Caco-2 (cell line): ENCODE measurements around the gene NRL. TPM values are rescaled to one million over a fixed set of nuclear protein-coding genes. Genes with fewer than 3 reads are reported as not detected.

ENCODE experiments used
- BruUV-seq: library from RNA; stranded (reverse); fragments of 400-500 nt; replicated peaks from 2 replicates; lab custom pipeline; 2021; lab: Mats Ljungman, UMichigan
- CTCF ChIA-PET: fragments of 300-600 bp; sonication (Branson Sonifier 250); formaldehyde crosslinking; loops from one replicate; lab custom pipeline; 2022; ENCODE audit warnings: antibody characterized with exemption; lab: Charles Lee
- POLR2A ChIA-PET: fragments of 300-600 bp; sonication (Branson Sonifier 250); formaldehyde crosslinking; loops from one replicate; lab custom pipeline; 2022; ENCODE audit warnings: antibody characterized with exemption; lab: Charles Lee
- DNase-seq, 2 experiments: peaks; one replicate each; pipeline versions ENCODE4 v3.0.0 to v3.0.0-alpha.2; 2020 to 2022
- H3K27me3 ChIP-seq: replicated peaks from 2 replicates; pipeline ENCODE4 v1.6.0; 2011; ENCODE audit warnings: low read length; ENCODE audit not compliant: control insufficient read depth, insufficient read depth
- H3K36me3 ChIP-seq: 2 replicates; pipeline ENCODE4 v1.5.1; 2011; ENCODE audit warnings: low read length; ENCODE audit not compliant: control insufficient read depth, insufficient read depth
- H3K4me1 ChIP-seq: fragments of 250-450 bp; sonication (Bioruptor Pico); 2 replicates; pipeline ENCODE4 v1.5.1; 2020; ENCODE audit warnings: mild to moderate bottlenecking
- H3K4me3 ChIP-seq: 2 replicates; pipeline ENCODE4 v1.5.1; 2011; ENCODE audit warnings: low read depth, mild to moderate bottlenecking, control low read depth, low read length
- H3K9me3 ChIP-seq: fragments of 250-450 bp; sonication (Bioruptor Pico); 2 replicates; pipeline ENCODE4 v1.5.1; 2020; ENCODE audit warnings: mild to moderate bottlenecking, moderate library complexity
- H3K27ac Mint-ChIP-seq: one replicate; pipeline ENCODE4 v1.8.0; 2022; ENCODE audit warnings: mixed read lengths; ENCODE audit not compliant: unreplicated experiment
- H3K27me3 Mint-ChIP-seq: one replicate; pipeline ENCODE4 v1.8.0; 2022; ENCODE audit warnings: mixed read lengths; ENCODE audit not compliant: insufficient read depth, unreplicated experiment
- H3K36me3 Mint-ChIP-seq: one replicate; pipeline ENCODE4 v1.8.0; 2022; ENCODE audit warnings: mild to moderate bottlenecking, mixed read lengths; ENCODE audit not compliant: insufficient read depth, unreplicated experiment
- H3K4me1 Mint-ChIP-seq: one replicate; pipeline ENCODE4 v1.8.0; 2022; ENCODE audit warnings: low read depth, mixed read lengths; ENCODE audit not compliant: unreplicated experiment
- H3K4me3 Mint-ChIP-seq: one replicate; pipeline ENCODE4 v1.8.0; 2022; ENCODE audit warnings: mild to moderate bottlenecking, moderate library complexity, mixed read lengths; ENCODE audit not compliant: unreplicated experiment
- H3K9me3 Mint-ChIP-seq: one replicate; pipeline ENCODE4 v1.8.0; 2022; ENCODE audit warnings: mixed read lengths; ENCODE audit not compliant: unreplicated experiment
- intact Hi-C: fragments of 100-400 bp; cut with micrococcal nuclease; formaldehyde crosslinking; loops from one replicate; pipeline ENCODE4 v1.10.0; 2022; ENCODE audit not compliant: unreplicated experiment
- total RNA-seq: library from RNA; stranded (reverse); gene quantifications from 2 replicates; pipeline ENCODE4 v1.2.3, GENCODE V29; 2022
- TF ChIP-seq, protein P1 (sequence below), 2 experiments: fragments of 200-600 bp in 1 of 2; IDR thresholded peaks; 1 replicate in 1 of 2; 2 replicates in 1 of 2; pipeline versions ENCODE4 v1.5.1 to v1.8.0; 2011 to 2022; ENCODE audit warnings: antibody characterized with exemption in 1 of 2, control low read depth in 1 of 2, inconsistent platforms in 1 of 2, low read depth in 1 of 2, low read length in 1 of 2, mild to moderate bottlenecking in 1 of 2, moderate library complexity in 1 of 2; ENCODE audit not compliant: insufficient read depth in 1 of 2, severe bottlenecking in 1 of 2, unreplicated experiment in 1 of 2

NRL gene
- total RNA-seq, 1 experiment from 2014 or later: 2.1 TPM

DNA sequence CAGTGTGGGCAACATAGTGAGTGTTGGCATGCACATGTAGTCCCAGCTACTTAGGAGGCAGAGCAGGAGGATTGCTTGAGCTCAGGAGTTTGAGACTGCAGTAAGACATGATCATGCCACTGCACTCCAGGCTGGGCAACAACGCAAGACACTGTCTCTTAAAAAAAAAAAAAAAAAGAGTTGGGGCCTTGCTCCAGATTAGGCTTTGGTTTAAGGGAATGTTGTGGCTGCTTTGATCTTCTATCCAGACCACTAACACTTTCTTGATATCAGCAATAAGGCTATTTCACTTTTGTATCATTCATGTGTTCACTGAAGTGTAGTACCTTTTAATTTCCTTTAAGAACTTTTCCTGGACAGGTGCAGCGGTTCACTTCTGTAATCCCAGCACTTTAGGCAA is 12.9 kb upstream of the NRL start:
- no TSS peak for BruUV-seq
- no peaks in the 10 kb centered on the region for H3K27me3 ChIP-seq
- no peaks in the 10 kb centered on the region for H3K9me3 Mint-ChIP-seq
- ChIA-PET POLR2A (no interaction called here), CTCF (interaction anchor here (0.6 kb wide), 1 partner anchor 195 kb away, joined by 6 read pairs; no protein-coding TSS in a partner anchor)
- no peak overlapping the region for H3K4me3 ChIP-seq
- no peak overlapping the region for H3K27ac Mint-ChIP-seq
- H3K4me3 Mint-ChIP-seq: no peak overlapping the region
- H3K27me3 Mint-ChIP-seq: no peaks in the 10 kb centered on the region
- no peaks in the 10 kb centered on the region for H3K4me1 ChIP-seq
- H3K4me1 Mint-ChIP-seq: no peaks in the 10 kb centered on the region
- DNase-seq: no peak
- TF ChIP-seq, protein P1, sequence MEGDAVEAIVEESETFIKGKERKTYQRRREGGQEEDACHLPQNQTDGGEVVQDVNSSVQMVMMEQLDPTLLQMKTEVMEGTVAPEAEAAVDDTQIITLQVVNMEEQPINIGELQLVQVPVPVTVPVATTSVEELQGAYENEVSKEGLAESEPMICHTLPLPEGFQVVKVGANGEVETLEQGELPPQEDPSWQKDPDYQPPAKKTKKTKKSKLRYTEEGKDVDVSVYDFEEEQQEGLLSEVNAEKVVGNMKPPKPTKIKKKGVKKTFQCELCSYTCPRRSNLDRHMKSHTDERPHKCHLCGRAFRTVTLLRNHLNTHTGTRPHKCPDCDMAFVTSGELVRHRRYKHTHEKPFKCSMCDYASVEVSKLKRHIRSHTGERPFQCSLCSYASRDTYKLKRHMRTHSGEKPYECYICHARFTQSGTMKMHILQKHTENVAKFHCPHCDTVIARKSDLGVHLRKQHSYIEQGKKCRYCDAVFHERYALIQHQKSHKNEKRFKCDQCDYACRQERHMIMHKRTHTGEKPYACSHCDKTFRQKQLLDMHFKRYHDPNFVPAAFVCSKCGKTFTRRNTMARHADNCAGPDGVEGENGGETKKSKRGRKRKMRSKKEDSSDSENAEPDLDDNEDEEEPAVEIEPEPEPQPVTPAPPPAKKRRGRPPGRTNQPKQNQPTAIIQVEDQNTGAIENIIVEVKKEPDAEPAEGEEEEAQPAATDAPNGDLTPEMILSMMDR (IDR thresholded peaks at IDR 0.05; ENCODE audit: insufficient read depth in 1 of 2, low read depth in 1 of 2, low read length in 1 of 2, severe bottlenecking in 1 of 2, unreplicated experiment in 1 of 2): no peak
- intact Hi-C loops: no loop called here
- H3K36me3 Mint-ChIP-seq: no peaks in the 10 kb centered on the region
- no peaks in the 10 kb centered on the region; the same call in 1 of the 2 replicates for H3K36me3 ChIP-seq
- no peaks in the 10 kb centered on the region for H3K9me3 ChIP-seq

DNA sequence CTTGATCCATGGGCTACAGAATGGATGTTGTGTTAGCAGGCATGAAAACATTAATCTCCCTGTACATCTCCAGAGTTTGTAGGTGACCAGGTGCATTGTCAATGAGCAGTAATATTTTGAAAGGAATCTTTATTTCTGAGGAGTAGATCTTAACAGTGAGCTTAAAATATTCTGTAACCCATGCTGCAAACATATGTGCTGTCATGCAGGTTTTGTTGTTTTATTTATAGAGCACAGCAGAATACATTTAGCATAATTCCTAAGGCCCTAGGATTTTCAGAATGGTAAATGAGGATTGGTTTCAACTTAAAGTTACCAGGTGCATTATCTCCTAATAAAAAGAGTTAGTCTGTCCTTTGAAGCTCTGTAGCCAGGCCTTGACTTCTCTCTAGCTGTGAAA is 12.2 kb upstream of the NRL start:
- H3K9me3 ChIP-seq: no peaks in the 10 kb centered on the region
- no peaks in the 10 kb centered on the region for H3K27me3 ChIP-seq
- BruUV-seq: no TSS peak
- CTCF ChIA-PET: interaction anchor here (1.2 kb wide), 2 partner anchors 12 to 18 kb away, joined by 3 to 4 read pairs; partner anchors contain the start of genes DCAF11 and NRL
- POLR2A ChIA-PET: interaction anchor here (2.8 kb wide), 1 partner anchor 12 kb away, joined by 15 read pairs; the partner anchor contains the start of genes DCAF11 and NRL
- H3K27ac Mint-ChIP-seq: no peak overlapping the region
- DNase-seq: no peak
- H3K4me1 Mint-ChIP-seq: no peaks in the 10 kb centered on the region
- intact Hi-C loops: no loop called here
- no peak overlapping the region for H3K4me3 ChIP-seq
- no peaks in the 10 kb centered on the region for H3K27me3 Mint-ChIP-seq
- H3K36me3 Mint-ChIP-seq: no peaks in the 10 kb centered on the region
- no peaks in the 10 kb centered on the region; the same call in 1 of the 2 replicates for H3K36me3 ChIP-seq
- no peak overlapping the region for H3K4me3 Mint-ChIP-seq
- H3K9me3 Mint-ChIP-seq: no peaks in the 10 kb centered on the region
- H3K4me1 ChIP-seq: no peaks in the 10 kb centered on the region
- TF ChIP-seq, protein P1 (IDR thresholded peaks at IDR 0.05; ENCODE audit: insufficient read depth in 1 of 2, low read depth in 1 of 2, low read length in 1 of 2, severe bottlenecking in 1 of 2, unreplicated experiment in 1 of 2): no peak

DNA sequence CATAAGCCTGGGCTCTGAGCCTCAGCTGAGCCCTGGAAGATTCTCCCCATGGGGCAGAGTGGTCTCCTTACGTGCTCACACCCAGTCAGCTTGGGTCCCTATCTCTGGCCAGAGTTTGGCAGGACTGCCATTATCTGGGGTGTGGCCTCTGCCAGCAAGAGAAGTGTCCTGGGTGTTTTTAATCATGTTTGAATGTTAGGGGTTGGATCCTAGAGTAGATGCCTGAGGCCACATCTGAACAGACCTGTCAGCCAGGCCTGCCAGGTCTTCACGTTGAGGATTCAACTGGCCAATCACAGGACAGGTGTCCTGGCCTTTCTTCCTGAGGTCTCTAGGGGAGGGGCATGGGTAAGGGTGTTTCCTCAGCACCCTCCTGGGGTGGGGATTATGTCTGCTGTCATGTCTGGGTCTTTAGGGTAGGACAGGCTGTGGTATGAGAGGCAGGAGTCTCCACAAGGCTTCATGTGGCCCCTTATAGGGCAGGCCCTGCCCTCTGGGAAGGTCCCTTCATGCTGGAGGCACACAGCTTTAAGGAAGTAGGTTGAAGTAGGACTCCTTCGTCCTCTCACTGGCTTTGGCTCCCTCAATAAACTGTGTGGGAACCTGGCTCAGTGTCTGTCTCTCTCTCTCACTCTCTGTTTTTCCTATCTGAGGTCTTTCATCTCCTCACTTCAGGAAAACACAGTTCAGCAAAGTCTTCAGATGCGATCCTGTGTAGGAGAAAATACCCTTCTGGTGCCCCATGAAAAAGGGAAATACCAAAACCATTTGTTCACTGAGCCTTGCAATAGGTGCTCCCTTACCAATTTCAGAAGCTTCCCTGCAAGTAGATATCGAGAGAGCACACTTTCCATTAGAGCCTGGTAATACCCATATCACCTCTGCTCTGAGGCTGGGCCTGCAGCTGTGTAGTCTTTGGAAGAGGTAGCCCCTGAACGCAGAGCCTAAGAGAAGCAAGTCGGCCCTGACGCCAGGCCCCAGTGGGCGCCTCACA is 9.0 kb upstream of the NRL start:
- Histone ChIP-seq H3K4me1 (no peaks in the 10 kb centered on the region), H3K9me3 (no peaks in the 10 kb centered on the region), H3K27me3 (no peaks in the 10 kb centered on the region), H3K36me3 (peaks cover 4% of the 10 kb centered on the region), H3K4me3 (no peak overlapping the region)
- ChIA-PET CTCF (interaction anchor here (0.6 kb wide), 1 partner anchor 1461 kb away, joined by 3 read pairs; no protein-coding TSS in a partner anchor), POLR2A (interaction anchor here (2.8 kb wide), 1 partner anchor 9 kb away, joined by 15 read pairs; the partner anchor contains the start of genes DCAF11 and NRL)
- BruUV-seq: TSS peak; percentile 34
- Mint-ChIP-seq H3K4me3 (no peak overlapping the region), H3K27me3 (no peaks in the 10 kb centered on the region), H3K36me3 (peaks cover 14% of the 10 kb centered on the region), H3K4me1 (no peaks in the 10 kb centered on the region), H3K27ac (no peak overlapping the region), H3K9me3 (no peaks in the 10 kb centered on the region)
- intact Hi-C loops: no loop called here
- TF ChIP-seq, protein P1 (IDR thresholded peaks at IDR 0.05; ENCODE audit: insufficient read depth in 1 of 2, low read depth in 1 of 2, low read length in 1 of 2, severe bottlenecking in 1 of 2, unreplicated experiment in 1 of 2): no peak
- no peak for DNase-seq
